Testis (tissue), 5 donors: ENCODE data around the gene MRFAP1L1. TPM values are rescaled to one million over a fixed set of nuclear protein-coding genes. Genes with fewer than 3 reads are reported as not detected.
"Not testable (repeated sequence)": the region's sequence is repeated elsewhere in the genome, so short reads cannot be mapped to it uniquely, and the experiment has no call there.

Experiments
- DNase-seq: peaks from one replicate; pipeline ENCODE4 v3.0.0-alpha.2; 2019
- H3K27ac ChIP-seq, 2 donors: fragments of 200-600 bp; sonication (generic); one replicate each; pipeline ENCODE4 v1.5.1; 2019
- H3K27me3 ChIP-seq: fragments of 200-600 bp; sonication (generic); one replicate; pipeline ENCODE4 v1.5.1; 2019
- H3K36me3 ChIP-seq: fragments of 200-600 bp; sonication (generic); one replicate; pipeline ENCODE4 v1.5.1; 2017; ENCODE audit warnings: low read depth; ENCODE audit errors: missing control alignments
- H3K4me1 ChIP-seq: fragments of 200-600 bp; sonication (generic); one replicate; pipeline ENCODE4 v1.5.1; 2019
- H3K4me3 ChIP-seq, 2 donors: fragments of 200-600 bp; sonication (generic); one replicate each; pipeline ENCODE4 v1.5.1; 2017 to 2019
- H3K9me3 ChIP-seq: fragments of 200-600 bp; sonication (generic); one replicate; pipeline ENCODE4 v1.5.1; 2017
- CTCF ChIP-seq, 3 experiments: fragments of 450-650 bp in 2 of 3; fragments of 200-600 bp in 1 of 3; sonication (generic) in 1 of 3; IDR thresholded peaks; one replicate each; pipeline ENCODE4 v1.5.1; 2016 to 2019; ENCODE audit warnings: antibody characterized with exemption in 3 of 3, mild to moderate bottlenecking in 2 of 3, moderate library complexity in 1 of 3
- POLR2A ChIP-seq: fragments of 450-650 bp; IDR thresholded peaks from one replicate; pipeline ENCODE4 v1.6.1; 2017; ENCODE audit warnings: antibody characterized with exemption, mild to moderate bottlenecking, moderate library complexity
- whole genome bisulfite sequencing, 2 donors: methylation state at CpG; one replicate each; pipeline ENCODE4 v1.1.5; 2018; 5-methylcytosine and 5-hydroxymethylcytosine counted together
- intact Hi-C: fragments of 100-400 bp; cut with DNase I; formaldehyde crosslinking; loops from one replicate; pipeline ENCODE4 v1.15.1; 2023; ENCODE audit warnings: low total_unique reads
- long read RNA-seq, 2 donors: transcript quantifications; one replicate each; lab custom pipeline, GENCODE V29; 2026
- polyA plus RNA-seq: library from polyadenylated mRNA; stranded (reverse); fragments of 350-450 nt; fragmentation: Illumina TruSeq; extraction: RNeasy Lipid Tissue Mini Kit (QIAGEN cat#74804); gene quantifications from one replicate; pipeline ENCODE4 v1.2.3, GENCODE V29; 2014; ENCODE audit warnings: low read depth, low replicate concordance; ENCODE audit not compliant: insufficient read depth
- total RNA-seq, 2 donors: library from RNA; depleted of rRNA; stranded (reverse); fragments of >200 nt; gene quantifications; one replicate each; pipeline ENCODE4 v1.2.3, GENCODE V29; 2016

MRFAP1L1 gene
- total RNA-seq (10 to 100 TPM; 40.8 to 60.5 TPM), polyA plus RNA-seq (42.9 TPM)
- long read RNA-seq, donor 1, transcript MRFAP1L1-201 (2 exons, 1,593 nt) = major isoform, 52 of 84 reads
- long read RNA-seq, donor 1, transcript MRFAP1L1-202 (1 exons, 2,127 nt) = minor isoform, 26 of 84 reads
- long read RNA-seq, donor 1, partial matches to known transcripts = 0 of 84 reads
- long read RNA-seq, donor 1, other reads (novel, unspliced or antisense) = 6 of 84 reads
- long read RNA-seq, donor 2, transcript MRFAP1L1-201 (2 exons, 1,593 nt) = major isoform, 34 of 60 reads
- long read RNA-seq, donor 2, transcript MRFAP1L1-202 (1 exons, 2,127 nt) = minor isoform, 26 of 60 reads
- long read RNA-seq, donor 2, partial matches to known transcripts = 0 of 60 reads
- long read RNA-seq, donor 2, other reads (novel, unspliced or antisense) = 0 of 60 reads

GRCh38 chr4:6709230-6710114, at the start of gene MRFAP1L1:
Gene MRFAP1L1 (minus strand): TSS chr4:6709865. CDS start chr4:6709629, 236 bp downstream.
- H3K4me1 ChIP-seq = peaks cover 26% of the 10 kb centered on the region
- peak within 1 kb of the TSS; percentile 84 to 92 for H3K27ac ChIP-seq
- WGBS, 2 donors = 0 to 1% methylated on average over 72 of the region's 72 CpGs
- TF ChIP-seq CTCF (IDR thresholded peaks at IDR 0.05) = peak in 2 of 3 experiments; percentile 2 to 6
- TF ChIP-seq POLR2A = no peak
- no peaks in the 10 kb centered on the region for H3K27me3 ChIP-seq
- no peaks in the 10 kb centered on the region for H3K9me3 ChIP-seq
- peak; percentile 98 for DNase-seq
- intact Hi-C loops = no loop called here
- H3K36me3 ChIP-seq = no peaks in the 10 kb centered on the region
- H3K4me3 ChIP-seq = peak within 1 kb of the TSS; percentile 82 to 92

DNA sequence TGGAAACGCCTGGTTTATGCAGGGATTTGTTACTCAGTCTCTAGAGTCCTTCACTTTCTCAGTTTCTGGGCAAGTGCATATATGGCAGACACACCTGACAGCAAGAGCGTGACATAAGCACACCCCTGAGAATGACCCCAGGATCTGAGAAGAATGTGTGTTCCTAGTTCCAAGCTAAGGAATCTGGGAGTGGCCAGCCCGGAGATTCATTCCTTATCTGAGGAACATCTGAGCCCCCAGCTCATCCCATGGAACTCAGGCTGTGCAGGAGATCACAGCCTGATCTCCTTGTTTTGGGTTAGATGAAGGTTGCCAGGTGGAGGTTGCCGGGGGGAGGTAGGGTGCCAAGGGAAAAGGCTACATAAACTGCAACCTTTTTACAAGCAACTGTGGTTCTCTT, 49.1 kb upstream of the MRFAP1L1 start:
- WGBS, 2 donors = 88 to 89% methylated on average over 4 of the region's 4 CpGs
- intact Hi-C loops = no loop called here

GRCh38 chr4:6756345-6756744, 46.7 kb upstream of the MRFAP1L1 start:
- H3K27ac ChIP-seq, intact Hi-C loops, H3K27me3 ChIP-seq, H3K4me1 ChIP-seq, H3K36me3 ChIP-seq, H3K9me3 ChIP-seq, H3K4me3 ChIP-seq, DNase-seq: not testable (repeated sequence)
- WGBS, 2 donors = 71 to 84% methylated on average over 2 of the region's 6 CpGs

More for the DNA sequence above, 49.1 kb upstream of the MRFAP1L1 start:
- Histone ChIP-seq H3K9me3 (no peaks in the 10 kb centered on the region), H3K4me3 (no peak overlapping the region), H3K27me3 (no peaks in the 10 kb centered on the region), H3K4me1 (peaks cover 6% of the 10 kb centered on the region), H3K36me3 (no peaks in the 10 kb centered on the region), H3K27ac (no peak overlapping the region)
- TF ChIP-seq CTCF (IDR thresholded peaks at IDR 0.05) (no peak), POLR2A (no peak)
- no peak for DNase-seq

DNA sequence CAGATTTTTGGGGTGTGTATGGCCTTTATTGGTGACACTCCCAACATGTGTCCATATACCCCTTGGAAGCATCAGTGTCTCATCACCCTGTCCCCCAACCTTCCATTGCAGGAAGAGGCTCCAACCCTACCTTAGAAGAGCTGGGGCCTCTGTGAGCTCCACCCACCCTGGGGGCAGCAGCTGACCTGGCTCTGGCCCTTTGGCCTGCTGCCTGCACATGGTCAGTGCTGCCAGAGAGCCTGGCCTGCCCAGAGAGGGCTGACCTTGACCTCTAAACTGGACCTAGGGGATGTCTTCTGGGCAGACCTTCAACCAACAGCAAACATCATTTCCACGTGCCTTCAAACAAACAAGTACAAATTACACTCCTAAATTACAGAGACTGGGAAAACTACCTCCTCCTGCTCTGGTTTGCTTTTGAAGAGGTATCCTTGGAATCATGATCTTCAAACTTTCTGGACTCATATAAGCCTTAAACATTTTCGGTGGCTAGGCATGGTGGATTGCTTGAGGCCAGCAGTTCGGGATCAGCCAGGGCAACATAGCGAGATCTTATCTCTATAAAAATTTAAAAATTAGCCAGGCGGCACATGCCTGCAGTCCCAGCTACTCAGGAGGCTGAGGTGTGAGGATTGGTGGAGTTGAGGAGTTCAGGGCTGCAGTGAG, 45.6 kb upstream of the MRFAP1L1 start:
- WGBS, 2 donors = 77 to 82% methylated on average over 5 of the region's 5 CpGs
- DNase-seq = peak; percentile 25
- no peak overlapping the region for H3K27ac ChIP-seq
- intact Hi-C loops = no loop called here
- no peak overlapping the region for H3K4me3 ChIP-seq
- no peaks in the 10 kb centered on the region for H3K36me3 ChIP-seq
- no peaks in the 10 kb centered on the region for H3K27me3 ChIP-seq
- H3K9me3 ChIP-seq = no peaks in the 10 kb centered on the region
- peaks cover 6% of the 10 kb centered on the region for H3K4me1 ChIP-seq
- no peak for TF ChIP-seq POLR2A
- no peak for TF ChIP-seq CTCF (IDR thresholded peaks at IDR 0.05)
